GM21423 (cell line): ENCODE measurements around the gene BAG2.

Source experiments
- ATAC-seq: cut with Tn5 transposase; IDR thresholded peaks from one replicate; pipeline ENCODE4 v1.9.1; 2021; ENCODE audit warnings: mild to moderate bottlenecking, moderate library complexity; ENCODE audit not compliant: unreplicated experiment

BAG2 gene

DNA sequence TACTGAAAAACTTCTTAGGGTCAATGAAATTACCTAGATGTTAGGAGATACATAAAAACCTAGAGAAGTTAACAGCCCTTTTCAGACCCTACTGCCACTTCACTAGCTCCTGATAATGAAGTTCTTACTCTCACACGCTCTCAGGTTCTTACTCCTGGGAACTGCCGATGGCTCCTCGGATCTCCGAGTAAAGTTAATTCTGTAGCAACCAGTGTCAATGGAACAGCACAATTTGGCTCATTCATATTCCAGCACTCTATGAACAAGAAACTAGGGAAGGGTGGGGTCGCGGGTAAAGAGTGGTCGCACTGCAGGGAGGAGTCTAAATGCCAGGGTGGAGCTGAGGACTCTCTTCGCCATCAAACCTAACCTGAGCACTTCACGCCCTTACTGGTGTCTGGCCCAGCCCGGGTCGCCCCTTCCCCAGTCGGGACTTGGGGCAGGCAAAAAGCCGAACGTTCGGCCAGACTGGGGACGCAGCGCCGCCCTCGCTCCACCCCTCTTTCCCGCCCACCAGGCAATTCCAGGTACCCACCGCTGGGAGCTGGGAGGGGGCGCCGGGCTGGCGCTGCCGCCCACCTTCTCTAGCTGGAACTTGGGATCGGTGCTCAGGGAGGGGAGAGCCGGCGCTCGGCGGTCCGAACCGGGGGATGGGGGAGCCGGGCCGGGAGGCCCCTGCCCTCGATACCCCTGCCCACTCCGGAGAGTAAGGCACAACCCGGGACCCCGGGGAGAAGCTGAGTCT lies 49.2 kb downstream of the BAG2 start:
- peak; percentile 54 for ATAC-seq

DNA sequence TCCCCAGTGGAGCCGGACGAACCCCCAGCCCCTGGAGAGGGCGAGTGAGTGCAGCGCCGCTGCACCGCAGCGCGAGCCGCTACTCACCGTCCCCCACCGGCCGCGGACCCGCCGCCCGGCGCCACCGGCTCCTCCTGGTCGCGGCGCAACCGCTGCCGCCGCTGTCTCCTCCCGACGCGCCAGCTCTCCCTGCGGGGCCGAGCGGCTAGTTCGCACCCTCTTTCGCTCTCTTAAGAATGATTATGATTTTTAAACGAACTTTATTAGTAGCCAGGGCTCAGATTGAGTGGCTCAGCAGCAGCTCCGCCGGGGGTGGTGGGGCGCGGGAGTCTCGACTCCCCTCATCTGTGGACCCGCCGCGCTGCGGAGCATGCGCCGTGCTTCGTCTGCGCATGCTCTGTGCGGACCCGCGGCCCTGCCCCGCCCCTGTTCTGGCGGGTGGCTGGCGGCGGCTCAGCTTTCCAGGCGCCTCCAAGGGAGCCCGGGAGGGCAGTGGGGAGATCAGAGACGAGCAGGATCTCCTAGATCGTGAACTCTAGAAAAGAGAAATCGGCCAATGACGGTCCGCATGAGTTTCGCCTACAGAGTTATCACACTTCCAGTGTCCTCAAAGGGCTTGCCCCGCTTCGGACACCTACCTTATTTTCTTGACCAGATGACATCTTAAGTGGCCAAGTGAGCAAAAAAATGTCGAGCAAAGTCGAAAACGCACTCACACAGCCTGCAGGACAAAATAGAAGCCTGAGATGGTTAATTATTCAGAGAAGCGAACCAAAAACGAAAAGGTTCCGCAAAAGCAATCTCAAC lies 50.0 kb downstream of the BAG2 start, which contains the start of gene RAB23:
Gene RAB23, minus strand, starts transcription at position 372 of the 807 bp plus-strand sequence. CDS start 11,927 bp downstream, outside the sequence.
- ATAC-seq, result peak; percentile 81

DNA sequence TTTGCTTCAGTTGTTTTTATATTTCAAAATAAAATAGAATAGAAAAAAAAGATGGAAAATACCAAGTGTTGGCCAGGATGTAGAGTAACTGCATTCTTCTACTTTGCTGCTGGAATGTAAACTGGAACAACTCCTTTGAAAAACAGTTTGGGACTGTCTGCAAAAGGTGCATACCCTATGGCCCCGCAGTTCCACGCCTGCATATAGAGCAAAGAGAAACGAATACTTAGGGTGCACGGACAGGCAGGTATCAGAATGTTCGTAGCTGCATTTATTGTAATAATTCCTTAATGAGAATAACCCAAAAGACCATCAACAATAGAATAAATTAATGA lies 50.6 kb downstream of the BAG2 start:
- no peak for ATAC-seq

DNA sequence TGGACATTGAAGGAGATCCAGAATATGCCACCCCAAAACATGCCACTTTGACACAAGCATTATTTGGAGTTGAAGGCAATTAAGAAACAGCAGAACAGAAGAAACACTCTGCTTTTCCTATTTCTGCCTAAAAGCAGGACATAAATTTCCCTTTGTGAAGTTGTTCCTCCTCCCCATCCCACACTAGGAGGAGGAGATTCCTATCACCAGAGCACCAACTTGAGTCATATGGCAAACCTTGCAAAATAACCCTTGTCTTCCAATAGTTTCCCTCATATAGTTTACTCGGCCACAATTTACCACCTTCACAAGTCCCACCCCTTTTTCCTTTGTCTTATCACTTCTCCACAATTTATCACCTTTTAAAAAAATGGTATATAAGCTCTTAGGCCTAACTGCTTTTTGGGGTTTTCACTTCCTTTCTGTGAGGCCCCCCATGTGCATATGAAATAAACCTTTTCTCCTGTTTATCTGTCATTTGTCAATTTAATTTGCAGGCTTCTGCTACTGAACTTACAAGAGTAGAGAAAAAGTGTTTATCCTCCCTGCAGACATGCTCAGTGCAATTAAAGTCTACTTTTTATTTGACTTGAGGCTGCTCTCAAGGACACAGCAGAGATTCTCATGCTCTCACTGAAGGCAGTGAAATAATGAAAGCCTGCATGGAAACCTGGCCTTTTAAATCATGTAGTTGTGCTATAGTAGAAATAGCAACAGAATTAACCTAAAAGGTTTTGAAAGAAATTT lies 52.8 kb downstream of the BAG2 start:
- no peak for ATAC-seq

DNA sequence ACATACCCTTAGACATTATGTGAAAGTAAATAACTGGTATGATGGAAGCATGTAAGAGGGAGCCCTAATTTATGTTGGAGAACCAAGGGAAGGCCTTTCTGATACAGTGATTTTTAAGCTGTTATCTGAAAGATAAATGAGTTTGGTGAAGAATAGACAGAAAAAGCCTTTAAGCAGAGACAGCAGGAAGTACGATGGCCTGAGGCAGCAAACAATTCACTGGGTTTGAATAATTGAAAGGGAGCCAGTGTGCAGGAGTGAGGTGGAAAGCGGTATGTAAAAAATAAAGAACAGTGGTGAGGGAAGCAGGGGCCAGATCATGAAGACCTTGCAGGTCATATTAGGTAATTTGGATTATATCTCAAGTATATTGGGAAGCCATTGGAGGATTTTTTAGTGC lies 54.1 kb downstream of the BAG2 start:
- no peak for ATAC-seq
